ENCODE measurements around the gene TAS2R13.

Gene TAS2R13

DNA sequence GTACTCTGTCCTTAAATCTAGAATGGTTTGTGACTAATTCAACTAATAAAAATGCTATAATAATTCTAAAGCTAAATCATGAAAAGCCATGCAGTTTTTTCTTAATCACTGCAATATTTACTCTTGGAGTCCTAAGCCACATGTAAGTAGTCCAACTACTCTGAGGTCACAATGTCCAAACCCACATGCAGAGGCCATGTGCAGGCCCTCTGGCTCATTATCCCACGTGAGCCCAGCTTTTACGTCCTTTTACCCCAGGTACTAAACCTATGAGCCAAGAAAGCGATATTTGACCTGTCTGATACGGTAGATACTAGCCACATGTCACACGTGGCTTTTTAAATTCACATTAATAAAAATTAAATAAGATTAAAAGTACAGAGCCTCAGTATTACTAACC is 12.5 kb downstream of the TAS2R13 start:
- H3K27ac ChIP-seq (ENCODE audit: extremely low read depth, low read depth, low read length): no peak overlapping the region
- no peak overlapping the region for H3K4me3 ChIP-seq (ENCODE audit: low read depth, low read length)
- H3K9me3 ChIP-seq (ENCODE audit: control insufficient read depth, insufficient read depth, low read depth, low read length): no peaks in the 10 kb centered on the region
- CTCF ChIA-PET: no interaction called here
- H3K4me1 ChIP-seq (ENCODE audit: control insufficient read depth, insufficient read depth, low read length): no peaks in the 10 kb centered on the region
- TF ChIP-seq, protein P1, sequence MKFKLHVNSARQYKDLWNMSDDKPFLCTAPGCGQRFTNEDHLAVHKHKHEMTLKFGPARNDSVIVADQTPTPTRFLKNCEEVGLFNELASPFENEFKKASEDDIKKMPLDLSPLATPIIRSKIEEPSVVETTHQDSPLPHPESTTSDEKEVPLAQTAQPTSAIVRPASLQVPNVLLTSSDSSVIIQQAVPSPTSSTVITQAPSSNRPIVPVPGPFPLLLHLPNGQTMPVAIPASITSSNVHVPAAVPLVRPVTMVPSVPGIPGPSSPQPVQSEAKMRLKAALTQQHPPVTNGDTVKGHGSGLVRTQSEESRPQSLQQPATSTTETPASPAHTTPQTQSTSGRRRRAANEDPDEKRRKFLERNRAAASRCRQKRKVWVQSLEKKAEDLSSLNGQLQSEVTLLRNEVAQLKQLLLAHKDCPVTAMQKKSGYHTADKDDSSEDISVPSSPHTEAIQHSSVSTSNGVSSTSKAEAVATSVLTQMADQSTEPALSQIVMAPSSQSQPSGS (tag by site-specific recombination; IDR thresholded peaks at IDR 0.05; ENCODE audit: low read depth): no peak
- TF ChIP-seq ZNF626 (tag by site-specific recombination; IDR thresholded peaks at IDR 0.05): no peak
- no peak for TF ChIP-seq ZNF776 (tag by site-specific recombination; IDR thresholded peaks at IDR 0.05; ENCODE audit: borderline replicate concordance)
- no peak for TF ChIP-seq ZNF292 (tag by site-specific recombination; IDR thresholded peaks at IDR 0.05; ENCODE audit: borderline replicate concordance, low read depth)
- TF ChIP-seq, protein P2, sequence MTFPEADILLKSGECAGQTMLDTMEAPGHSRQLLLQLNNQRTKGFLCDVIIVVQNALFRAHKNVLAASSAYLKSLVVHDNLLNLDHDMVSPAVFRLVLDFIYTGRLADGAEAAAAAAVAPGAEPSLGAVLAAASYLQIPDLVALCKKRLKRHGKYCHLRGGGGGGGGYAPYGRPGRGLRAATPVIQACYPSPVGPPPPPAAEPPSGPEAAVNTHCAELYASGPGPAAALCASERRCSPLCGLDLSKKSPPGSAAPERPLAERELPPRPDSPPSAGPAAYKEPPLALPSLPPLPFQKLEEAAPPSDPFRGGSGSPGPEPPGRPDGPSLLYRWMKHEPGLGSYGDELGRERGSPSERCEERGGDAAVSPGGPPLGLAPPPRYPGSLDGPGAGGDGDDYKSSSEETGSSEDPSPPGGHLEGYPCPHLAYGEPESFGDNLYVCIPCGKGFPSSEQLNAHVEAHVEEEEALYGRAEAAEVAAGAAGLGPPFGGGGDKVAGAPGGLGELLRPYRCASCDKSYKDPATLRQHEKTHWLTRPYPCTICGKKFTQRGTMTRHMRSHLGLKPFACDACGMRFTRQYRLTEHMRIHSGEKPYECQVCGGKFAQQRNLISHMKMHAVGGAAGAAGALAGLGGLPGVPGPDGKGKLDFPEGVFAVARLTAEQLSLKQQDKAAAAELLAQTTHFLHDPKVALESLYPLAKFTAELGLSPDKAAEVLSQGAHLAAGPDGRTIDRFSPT (tag by site-specific recombination; IDR thresholded peaks at IDR 0.05): no peak
- TF ChIP-seq, protein P3, sequence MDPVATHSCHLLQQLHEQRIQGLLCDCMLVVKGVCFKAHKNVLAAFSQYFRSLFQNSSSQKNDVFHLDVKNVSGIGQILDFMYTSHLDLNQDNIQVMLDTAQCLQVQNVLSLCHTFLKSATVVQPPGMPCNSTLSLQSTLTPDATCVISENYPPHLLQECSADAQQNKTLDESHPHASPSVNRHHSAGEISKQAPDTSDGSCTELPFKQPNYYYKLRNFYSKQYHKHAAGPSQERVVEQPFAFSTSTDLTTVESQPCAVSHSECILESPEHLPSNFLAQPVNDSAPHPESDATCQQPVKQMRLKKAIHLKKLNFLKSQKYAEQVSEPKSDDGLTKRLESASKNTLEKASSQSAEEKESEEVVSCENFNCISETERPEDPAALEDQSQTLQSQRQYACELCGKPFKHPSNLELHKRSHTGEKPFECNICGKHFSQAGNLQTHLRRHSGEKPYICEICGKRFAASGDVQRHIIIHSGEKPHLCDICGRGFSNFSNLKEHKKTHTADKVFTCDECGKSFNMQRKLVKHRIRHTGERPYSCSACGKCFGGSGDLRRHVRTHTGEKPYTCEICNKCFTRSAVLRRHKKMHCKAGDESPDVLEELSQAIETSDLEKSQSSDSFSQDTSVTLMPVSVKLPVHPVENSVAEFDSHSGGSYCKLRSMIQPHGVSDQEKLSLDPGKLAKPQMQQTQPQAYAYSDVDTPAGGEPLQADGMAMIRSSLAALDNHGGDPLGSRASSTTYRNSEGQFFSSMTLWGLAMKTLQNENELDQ (tag by site-specific recombination; IDR thresholded peaks at IDR 0.05; ENCODE audit: low read depth): no peak
- no peak for TF ChIP-seq KLF1 (tag by site-specific recombination; IDR thresholded peaks at IDR 0.05)
- TF ChIP-seq ZNF677 (tag by site-specific recombination; IDR thresholded peaks at IDR 0.05): no peak
- TF ChIP-seq ZBTB8A (tag by site-specific recombination; IDR thresholded peaks at IDR 0.05): no peak
- no peak for TF ChIP-seq ZNF324 (tag by site-specific recombination; IDR thresholded peaks at IDR 0.05)
- TF ChIP-seq SETDB1 (IDR thresholded peaks at IDR 0.05; ENCODE audit: insufficient read length, low read length): no peak
- no peak for TF ChIP-seq FEZF1 (tag by site-specific recombination; IDR thresholded peaks at IDR 0.05)
- TF ChIP-seq ZNF274 (IDR thresholded peaks at IDR 0.05; ENCODE audit: low read length): no peak
- TF ChIP-seq ZNF274 (tag by site-specific recombination; IDR thresholded peaks at IDR 0.05; ENCODE audit: borderline replicate concordance): no peak
- no peak for TF ChIP-seq ZNF202 (tag by site-specific recombination; IDR thresholded peaks at IDR 0.05; ENCODE audit: borderline replicate concordance)
- no peak for TF ChIP-seq ZNF621 (tag by site-specific recombination; IDR thresholded peaks at IDR 0.05)
- POLR2A ChIA-PET: no interaction called here
- H3K36me3 ChIP-seq (ENCODE audit: control insufficient read depth in 2 of 2, insufficient read depth in 1 of 2, low read length in 2 of 2): no peaks in the 10 kb centered on the region

DNA sequence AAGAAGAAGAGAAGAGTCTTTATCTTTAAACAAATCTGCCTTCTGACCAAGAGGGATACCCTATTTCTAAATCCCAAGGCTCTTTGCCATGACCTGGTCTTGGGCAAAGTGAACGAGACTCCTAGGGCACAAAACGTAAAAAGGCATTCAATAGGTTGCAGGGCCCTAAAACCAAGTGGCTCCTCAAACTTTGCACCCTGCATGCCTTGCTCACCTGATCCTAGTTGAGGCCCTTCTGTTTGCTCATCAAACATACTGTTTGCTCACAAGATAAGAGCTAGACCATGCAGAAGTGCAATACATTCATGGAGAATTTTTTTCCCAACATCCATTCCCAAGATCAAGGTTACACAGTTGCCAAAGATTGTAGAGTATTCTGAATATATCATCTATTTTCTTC is 17.4 kb downstream of the TAS2R13 start:
- ChIA-PET CTCF (no interaction called here), POLR2A (no interaction called here)
- Histone ChIP-seq H3K27ac (ENCODE audit: extremely low read depth, low read depth, low read length) (no peak overlapping the region), H3K4me1 (ENCODE audit: control insufficient read depth, insufficient read depth, low read length) (no peaks in the 10 kb centered on the region), H3K36me3 (ENCODE audit: control insufficient read depth in 2 of 2, insufficient read depth in 1 of 2, low read length in 2 of 2) (no peaks in the 10 kb centered on the region), H3K4me3 (ENCODE audit: low read depth, low read length) (no peak overlapping the region), H3K9me3 (ENCODE audit: control insufficient read depth, insufficient read depth, low read depth, low read length) (no peaks in the 10 kb centered on the region)
- no peak for TF ChIP-seq ZNF623 (tag by site-specific recombination; IDR thresholded peaks at IDR 0.05)
- TF ChIP-seq ZNF302 (tag by site-specific recombination; IDR thresholded peaks at IDR 0.05; ENCODE audit: low read depth): no peak
- TF ChIP-seq, protein P3 (tag by site-specific recombination; IDR thresholded peaks at IDR 0.05; ENCODE audit: low read depth): no peak

Data from HEK293 (cell line).